ENCODE measurements around the gene MRPS10.

MRPS10 gene

DNA sequence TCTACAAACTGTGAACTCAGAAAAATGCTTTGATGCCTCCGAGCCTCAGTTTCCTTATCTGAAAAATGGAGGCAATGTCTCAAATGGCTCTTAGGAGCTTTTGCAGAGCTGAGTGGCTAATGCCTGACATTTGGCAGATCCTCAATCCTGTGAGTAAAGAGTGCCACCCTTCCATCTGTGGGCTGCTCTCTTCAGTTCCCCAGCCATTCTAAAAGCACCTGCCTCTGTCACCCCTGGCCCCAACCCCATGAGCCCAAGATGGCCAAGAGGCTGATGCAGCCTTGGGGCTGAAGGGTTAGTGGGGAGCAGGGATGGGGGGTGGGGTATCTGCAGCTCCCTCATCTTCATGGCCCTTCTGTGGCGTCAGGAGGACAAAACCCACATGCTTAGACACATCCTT, 59.0 kb downstream of the MRPS10 start:
- H3K27me3 Mint-ChIP-seq (ENCODE audit: low read depth), result peaks cover 8% of the 10 kb centered on the region
- no peak overlapping the region for H3K4me3 Mint-ChIP-seq
- H3K9me3 Mint-ChIP-seq, result no peaks in the 10 kb centered on the region
- TF ChIP-seq, protein P1, sequence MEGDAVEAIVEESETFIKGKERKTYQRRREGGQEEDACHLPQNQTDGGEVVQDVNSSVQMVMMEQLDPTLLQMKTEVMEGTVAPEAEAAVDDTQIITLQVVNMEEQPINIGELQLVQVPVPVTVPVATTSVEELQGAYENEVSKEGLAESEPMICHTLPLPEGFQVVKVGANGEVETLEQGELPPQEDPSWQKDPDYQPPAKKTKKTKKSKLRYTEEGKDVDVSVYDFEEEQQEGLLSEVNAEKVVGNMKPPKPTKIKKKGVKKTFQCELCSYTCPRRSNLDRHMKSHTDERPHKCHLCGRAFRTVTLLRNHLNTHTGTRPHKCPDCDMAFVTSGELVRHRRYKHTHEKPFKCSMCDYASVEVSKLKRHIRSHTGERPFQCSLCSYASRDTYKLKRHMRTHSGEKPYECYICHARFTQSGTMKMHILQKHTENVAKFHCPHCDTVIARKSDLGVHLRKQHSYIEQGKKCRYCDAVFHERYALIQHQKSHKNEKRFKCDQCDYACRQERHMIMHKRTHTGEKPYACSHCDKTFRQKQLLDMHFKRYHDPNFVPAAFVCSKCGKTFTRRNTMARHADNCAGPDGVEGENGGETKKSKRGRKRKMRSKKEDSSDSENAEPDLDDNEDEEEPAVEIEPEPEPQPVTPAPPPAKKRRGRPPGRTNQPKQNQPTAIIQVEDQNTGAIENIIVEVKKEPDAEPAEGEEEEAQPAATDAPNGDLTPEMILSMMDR (IDR thresholded peaks at IDR 0.05; ENCODE audit: unreplicated experiment in 3 of 3), result no peak
- H3K4me1 Mint-ChIP-seq, result peaks cover 8% of the 10 kb centered on the region
- H3K27ac Mint-ChIP-seq, result no peak overlapping the region
- no peaks in the 10 kb centered on the region for H3K36me3 Mint-ChIP-seq (ENCODE audit: low read depth)

DNA sequence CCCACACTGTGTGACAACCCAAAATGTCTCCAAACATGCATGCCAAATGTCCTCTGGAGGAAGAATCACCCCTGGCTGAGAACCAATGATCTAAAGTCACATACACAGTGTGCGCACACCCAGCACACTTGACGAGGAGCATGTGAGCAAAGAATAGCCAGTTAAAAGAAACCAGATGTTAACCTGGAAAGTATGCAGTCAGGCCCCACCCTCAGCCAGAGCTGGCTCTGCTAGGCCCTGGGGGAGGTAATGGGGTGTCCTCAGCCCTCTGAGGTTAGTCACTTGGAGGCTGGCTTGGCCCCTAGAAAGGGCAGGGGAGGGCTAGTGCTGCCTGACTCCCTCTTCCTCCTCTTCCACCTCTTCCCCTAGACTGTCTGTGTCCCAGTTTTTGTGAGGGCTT, 59.6 kb downstream of the MRPS10 start:
- no peaks in the 10 kb centered on the region for H3K9me3 Mint-ChIP-seq
- H3K36me3 Mint-ChIP-seq (ENCODE audit: low read depth), result no peaks in the 10 kb centered on the region
- peaks cover 8% of the 10 kb centered on the region for H3K4me1 Mint-ChIP-seq
- H3K27ac Mint-ChIP-seq, result peak overlapping the region in 2 of 3 experiments; percentile 38 to 41
- no peak overlapping the region for H3K4me3 Mint-ChIP-seq
- H3K27me3 Mint-ChIP-seq (ENCODE audit: low read depth), result peaks cover 11% of the 10 kb centered on the region
- TF ChIP-seq, protein P1 (IDR thresholded peaks at IDR 0.05; ENCODE audit: unreplicated experiment in 3 of 3), result no peak

Measured in nephron (organoid).